Measurements from ENCODE around the gene SIRT4. TPM values are rescaled to one million over a fixed set of nuclear protein-coding genes. Genes with fewer than 3 reads are reported as not detected.

SIRT4 gene
- total RNA-seq: 0.98 and 3.5 TPM in 2 replicates

GRCh38 chr12:120301962-120302815 is at the start of gene SIRT4:
TSS of gene SIRT4 (plus strand) at chr12:120302321. CDS start at chr12:120303562, 1,241 bp downstream.

GRCh38 chr12:120265473-120266179 is 36.5 kb upstream of the SIRT4 start, which contains the start of gene PXN:
TSS of gene PXN (minus strand) at chr12:120265730. CDS start at chr12:120265629, 101 bp downstream.

GRCh38 chr12:120292661-120293531 is 9.2 kb upstream of the SIRT4 start, which contains the start of gene RNU4-1:
TSS of gene RNU4-1 (minus strand) at chr12:120293237.

GRCh38 chr12:120327593-120327992 is 25.5 kb downstream of the SIRT4 start, which contains the start of gene PLA2G1B:
TSS of gene PLA2G1B (minus strand) at chr12:120327779. CDS start at chr12:120327753, 26 bp downstream.

Small RNAs within 50 kb of the gene (small RNA-seq; reads per million reads assigned to genes)
- 269 reads per million, percentile 99 among the genes with 10 or more reads in this experiment for gene RNU4-1
- gene RNU4-2: 466 reads per million, percentile 99 among the genes with 10 or more reads in this experiment
- gene RNU6-1088P: not detected

Other genes with a start within 250 kb of the SIRT4 start
- 21.2 and 26.4 TPM in 2 replicates for gene RAB35, start 185.6 kb upstream of the SIRT4 start, total RNA-seq
- gene GCN1, start 107.6 kb upstream of the SIRT4 start, total RNA-seq: 167 and 188 TPM in 2 replicates
- gene RPLP0, start 101.2 kb upstream of the SIRT4 start, total RNA-seq: 2,345 and 3,756 TPM in 2 replicates
- 172 and 251 TPM in 2 replicates for gene PXN, start 36.6 kb upstream of the SIRT4 start, total RNA-seq
- under 0.01 TPM in 2 replicates for gene RNU4-2, start 10.4 kb upstream of the SIRT4 start, total RNA-seq
- under 0.01 TPM in 2 replicates for gene RNU4-1, start 9.1 kb upstream of the SIRT4 start, total RNA-seq
- not detected in 2 replicates for gene PLA2G1B, start 25.5 kb downstream of the SIRT4 start, total RNA-seq
- 0.39 TPM in 1 of 2 replicates, not detected in the other for gene MSI1, start 66.8 kb downstream of the SIRT4 start, total RNA-seq
- gene COX6A1, start 135.8 kb downstream of the SIRT4 start, total RNA-seq: 269 and 480 TPM in 2 replicates
- 15.3 and 33.8 TPM in 2 replicates for gene TRIAP1, start 144.1 kb downstream of the SIRT4 start, total RNA-seq
- 13.3 and 19.7 TPM in 2 replicates for gene GATC, start 144.1 kb downstream of the SIRT4 start, total RNA-seq
- gene SRSF9, start 167.4 kb downstream of the SIRT4 start, total RNA-seq: 154 and 167 TPM in 2 replicates
- gene DYNLL1, start 193.8 kb downstream of the SIRT4 start, total RNA-seq: 179 and 288 TPM in 2 replicates
- 28.3 and 29.4 TPM in 2 replicates for gene COQ5, start 226.8 kb downstream of the SIRT4 start, total RNA-seq
- 102 and 118 TPM in 2 replicates for gene RNF10, start 232.0 kb downstream of the SIRT4 start, total RNA-seq

All from placental epithelial cell (primary cell).